OCI-LY1 (cell line): ENCODE measurements around the gene PSD.

Experiments
- H2AFZ ChIP-seq: fragments of 200-600 bp; sonication (generic), shearing (Covaris generic); 2 replicates; pipeline ENCODE4 v1.6.0; 2014; ENCODE audit warnings: antibody characterized with exemption, mild to moderate bottlenecking, low read length
- H3F3A ChIP-seq: fragments of 200-600 bp; sonication (generic), shearing (Covaris generic); 2 replicates; pipeline ENCODE4 v1.6.0; 2014; ENCODE audit warnings: mild to moderate bottlenecking, antibody characterized with exemption, low read length, moderate library complexity; ENCODE audit not compliant: insufficient read depth
- H3K27ac ChIP-seq: fragments of 200-600 bp; sonication (generic); 2 replicates; pipeline ENCODE4 v1.5.1; 2014; ENCODE audit warnings: low read length, mixed run types, mild to moderate bottlenecking, low read depth; ENCODE audit not compliant: poor library complexity, severe bottlenecking
- H3K27me3 ChIP-seq: fragments of 200-600 bp; sonication (generic); 2 replicates; pipeline ENCODE4 v1.6.0; 2014; ENCODE audit warnings: antibody characterized with exemption, mild to moderate bottlenecking, low read length, moderate library complexity; ENCODE audit not compliant: insufficient read depth
- H3K36me3 ChIP-seq: fragments of 200-600 bp; sonication (generic); 2 replicates; pipeline ENCODE4 v1.6.1; 2014; ENCODE audit warnings: mild to moderate bottlenecking, antibody characterized with exemption, low read length, moderate library complexity, mixed read lengths; ENCODE audit not compliant: insufficient read depth
- H3K4me1 ChIP-seq: fragments of 200-600 bp; sonication (generic); 2 replicates; pipeline ENCODE4 v1.5.1; 2014; ENCODE audit warnings: mild to moderate bottlenecking, low read length, moderate library complexity; ENCODE audit not compliant: insufficient read depth, severe bottlenecking
- H3K4me2 ChIP-seq: fragments of 200-600 bp; sonication (generic), shearing (Covaris generic); 2 replicates; pipeline ENCODE4 v1.6.1; 2014; ENCODE audit warnings: low read length
- H3K4me3 ChIP-seq: fragments of 200-600 bp; sonication (generic); 2 replicates; pipeline ENCODE4 v1.5.1; 2014; ENCODE audit warnings: low read length, low read depth, mild to moderate bottlenecking, mixed read lengths; ENCODE audit not compliant: poor library complexity, severe bottlenecking
- H3K79me2 ChIP-seq: fragments of 200-600 bp; shearing (Covaris generic); 2 replicates; pipeline ENCODE4 v1.6.1; 2016; ENCODE audit warnings: mixed run types, low read length, mixed read lengths; ENCODE audit not compliant: insufficient read depth
- H3K9ac ChIP-seq: fragments of 200-600 bp; sonication (generic), shearing (Covaris generic); 2 replicates; pipeline ENCODE4 v1.6.1; 2014; ENCODE audit warnings: mild to moderate bottlenecking, low read length, mixed read lengths
- H3K9me2 ChIP-seq: fragments of 200-600 bp; sonication (generic), shearing (Covaris generic); 2 replicates; pipeline ENCODE4 v1.6.1; 2014; ENCODE audit warnings: low read depth, mild to moderate bottlenecking, low read length, mixed read lengths
- H3K9me3 ChIP-seq: fragments of 200-600 bp; shearing (Covaris generic); 2 replicates; pipeline ENCODE4 v1.6.1; 2014; ENCODE audit warnings: low read length, mixed read lengths
- H4K20me1 ChIP-seq: fragments of 200-600 bp; sonication (generic), shearing (Covaris generic); 2 replicates; pipeline ENCODE4 v1.6.0; 2016; ENCODE audit warnings: mild to moderate bottlenecking, low read length; ENCODE audit not compliant: insufficient read depth
- CTCF ChIP-seq: fragments of 200-600 bp; sonication (generic), shearing (Covaris generic); IDR thresholded peaks from 2 replicates; pipeline ENCODE4 v1.5.1; 2017; ENCODE audit warnings: mild to moderate bottlenecking, antibody characterized with exemption, low read length, moderate library complexity, mixed read lengths
- EZH2 ChIP-seq: fragments of 200-600 bp; sonication (generic), shearing (Covaris generic); IDR thresholded peaks from 2 replicates; pipeline ENCODE4 v1.8.0; 2017; ENCODE audit warnings: borderline replicate concordance, mixed run types, mild to moderate bottlenecking, antibody characterized with exemption, low read length, moderate library complexity, mixed read lengths

Gene PSD

GRCh38 chr10:102419269-102420180 lies 940 bp upstream of the PSD start:
- TF ChIP-seq CTCF (no peak), EZH2 (no peak)
- Histone ChIP-seq H3F3A (no peaks in the 10 kb centered on the region), H3K4me1 (peaks cover 28% of the 10 kb centered on the region), H3K9ac (peak overlapping the region; percentile 73; the same call in 1 of the 2 replicates), H3K9me3 (no peaks in the 10 kb centered on the region), H3K36me3 (no peaks in the 10 kb centered on the region), H4K20me1 (no peaks in the 10 kb centered on the region), H3K79me2 (no peaks in the 10 kb centered on the region), H2AFZ (no peak overlapping the region), H3K4me2 (peak overlapping the region; percentile 96), H3K4me3 (peak overlapping the region; percentile 85), H3K27me3 (no peaks in the 10 kb centered on the region), H3K9me2 (no peaks in the 10 kb centered on the region), H3K27ac (peak overlapping the region; percentile 85)

GRCh38 chr10:102416695-102417094 lies 1.9 kb downstream of the PSD start:
- H3K27me3 ChIP-seq: no peaks in the 10 kb centered on the region
- H4K20me1 ChIP-seq: no peaks in the 10 kb centered on the region
- no peaks in the 10 kb centered on the region for H3K9me3 ChIP-seq
- no peaks in the 10 kb centered on the region for H3K9me2 ChIP-seq
- TF ChIP-seq CTCF: no peak
- no peak for TF ChIP-seq EZH2
- H3K79me2 ChIP-seq: no peaks in the 10 kb centered on the region
- H3K4me3 ChIP-seq: no peak overlapping the region
- H3K36me3 ChIP-seq: no peaks in the 10 kb centered on the region
- H3K9ac ChIP-seq: no peak overlapping the region
- H3K27ac ChIP-seq: no peak overlapping the region
- H3K4me2 ChIP-seq: no peak overlapping the region
- H3K4me1 ChIP-seq: peaks cover 16% of the 10 kb centered on the region
- no peak overlapping the region for H2AFZ ChIP-seq
- H3F3A ChIP-seq: no peaks in the 10 kb centered on the region

- H3K4me2 ChIP-seq: no peak overlapping the region
- no peaks in the 10 kb centered on the region for H3K36me3 ChIP-seq
- no peaks in the 10 kb centered on the region for H4K20me1 ChIP-seq
- H3K79me2 ChIP-seq: no peaks in the 10 kb centered on the region
- no peak for TF ChIP-seq CTCF
- TF ChIP-seq EZH2: no peak
- H3K9me3 ChIP-seq: no peaks in the 10 kb centered on the region
- no peaks in the 10 kb centered on the region for H3F3A ChIP-seq
- no peak overlapping the region for H3K4me3 ChIP-seq
- no peaks in the 10 kb centered on the region for H3K9me2 ChIP-seq
- no peak overlapping the region for H3K27ac ChIP-seq
- H3K27me3 ChIP-seq: no peaks in the 10 kb centered on the region
- no peak overlapping the region for H2AFZ ChIP-seq
- H3K9ac ChIP-seq: no peak overlapping the region
- peaks cover 16% of the 10 kb centered on the region for H3K4me1 ChIP-seq
Measured at GRCh38 chr10:102416283-102416682, 2.3 kb downstream of the PSD start.
